Gastroesophageal sphincter (tissue), 4 donors: ENCODE results near the gene TBX6. TPM values are rescaled to one million over a fixed set of nuclear protein-coding genes. Genes with fewer than 3 reads are reported as not detected.

Experiments
- ATAC-seq: fragments of 150-250 bp; one replicate; pipeline ENCODE4 v1.9.1; 2016; ENCODE audit warnings: mild to moderate bottlenecking, moderate library complexity
- H3K27ac ChIP-seq, 4 donors: fragments of 200-600 bp; sonication (generic) in 3 of 4; 1 replicate in 3 of 4; 2 replicates in 1 of 4; pipeline ENCODE4 v1.5.1; 2016 to 2019
- H3K27me3 ChIP-seq: fragments of 200-600 bp; sonication (generic); one replicate; pipeline ENCODE4 v1.5.1; 2019
- H3K36me3 ChIP-seq, 2 donors: fragments of 200-600 bp; sonication (generic); one replicate each; pipeline ENCODE4 v1.5.1; 2019; ENCODE audit warnings: control low read depth in 1 of 2
- H3K4me1 ChIP-seq, 3 donors: fragments of 200-600 bp; sonication (generic); 1 replicate in 2 of 3; 2 replicates in 1 of 3; pipeline ENCODE4 v1.5.1; 2016 to 2019; ENCODE audit warnings: control low read depth in 2 of 3
- H3K4me3 ChIP-seq, 2 donors: fragments of 200-600 bp; sonication (generic); one replicate each; pipeline ENCODE4 v1.5.1; 2019; ENCODE audit warnings: mild to moderate bottlenecking in 1 of 2, moderate library complexity in 1 of 2
- H3K9me3 ChIP-seq, 3 donors: fragments of 200-600 bp; sonication (generic); one replicate each; pipeline ENCODE4 v1.5.1; 2017 to 2019; ENCODE audit warnings: control low read depth in 2 of 3
- CTCF ChIP-seq, 4 experiments: fragments of 200-600 bp in 2 of 4; fragments of 450-650 bp in 2 of 4; sonication (generic) in 1 of 4; IDR thresholded peaks; one replicate each; pipeline ENCODE4 v1.5.1; 2017 to 2019; ENCODE audit warnings: antibody characterized with exemption in 4 of 4, mild to moderate bottlenecking in 2 of 4, moderate library complexity in 2 of 4
- EP300 ChIP-seq: sonication (generic); formaldehyde crosslinking; IDR thresholded peaks from one replicate; pipeline ENCODE4 v1.6.1; 2017; ENCODE audit warnings: antibody characterized with exemption, mild to moderate bottlenecking
- POLR2A ChIP-seq, 2 donors: fragments of 450-650 bp; IDR thresholded peaks; one replicate each; pipeline ENCODE4 v1.6.1; 2017; ENCODE audit warnings: antibody characterized with exemption in 2 of 2, mild to moderate bottlenecking in 2 of 2, moderate library complexity in 1 of 2
- POLR2AphosphoS5 ChIP-seq: sonication (generic); formaldehyde crosslinking; IDR thresholded peaks from one replicate; pipeline ENCODE4 v1.6.1; 2017; ENCODE audit warnings: antibody characterized with exemption
- WGBS, 2 donors: methylation state at CpG; one replicate each; pipeline ENCODE4 v1.1.5; 2018; ENCODE audit warnings: low coverage in 1 of 2; 5-methylcytosine and 5-hydroxymethylcytosine counted together
- total RNA-seq, 4 donors: library from RNA; depleted of rRNA; stranded (reverse); fragments of >200 nt; gene quantifications; one replicate each; pipeline ENCODE4 v1.1.0, GENCODE V29; 2016

Gene TBX6
- total RNA-seq, 4 donors from 2014 or later = 0.40 to 0.84 (median 0.45) TPM

DNA sequence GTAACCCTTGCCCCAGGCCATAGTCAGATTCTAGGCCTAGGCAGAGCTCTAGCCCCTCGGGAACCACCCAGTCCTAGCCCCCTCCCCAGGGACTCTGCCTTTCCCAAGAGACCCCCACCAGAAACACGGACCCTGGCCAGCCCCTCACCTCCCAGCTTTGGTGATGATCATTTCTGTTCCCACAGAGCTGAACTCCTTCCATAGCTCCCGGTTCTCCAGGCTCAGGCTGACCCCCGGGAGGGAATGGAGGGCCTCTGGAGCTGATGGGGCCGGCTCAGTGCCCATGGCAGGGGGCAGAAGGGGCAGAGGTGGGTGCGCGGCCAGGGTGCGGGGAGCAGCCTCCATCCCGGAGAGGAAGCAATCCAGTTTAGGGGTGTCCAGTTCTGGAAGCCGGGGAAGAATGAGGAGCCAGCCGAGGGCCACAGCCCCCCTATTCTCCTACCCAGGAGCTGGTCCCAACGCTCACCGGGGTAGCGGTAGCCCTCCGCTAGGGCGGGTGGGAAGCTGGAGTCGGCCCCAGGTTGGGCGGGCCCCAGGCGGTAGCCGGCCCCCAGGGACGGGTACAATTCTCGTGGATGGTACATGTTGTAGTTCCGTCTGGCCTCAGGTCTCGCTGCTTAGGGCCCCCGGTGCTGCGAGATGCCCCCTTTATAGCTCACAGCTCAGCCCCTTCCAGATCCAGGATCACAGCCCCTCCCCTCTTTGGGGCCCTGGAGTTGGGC lies 953 bp downstream of the TBX6 start:
- H3K4me3 ChIP-seq = peak overlapping the region in 1 of 2 donors; percentile 61
- H3K36me3 ChIP-seq = peaks cover 0 to 26% of the 10 kb centered on the region in 2 donors
- peaks cover 3 to 59% (median 32%) of the 10 kb centered on the region in 3 donors for H3K4me1 ChIP-seq
- no peak for ATAC-seq
- no peaks in the 10 kb centered on the region for H3K9me3 ChIP-seq
- WGBS, 2 donors = 91% methylated on average over 4 of the region's 26 CpGs; no CpG with 5 or more reads in 1 of the 2 donors
- TF ChIP-seq EP300 = no peak
- TF ChIP-seq CTCF (IDR thresholded peaks at IDR 0.05) = no peak
- TF ChIP-seq POLR2AphosphoS5 = no peak
- TF ChIP-seq POLR2A (IDR thresholded peaks at IDR 0.05) = no peak
- H3K27ac ChIP-seq = peak overlapping the region in 3 of 4 donors; percentile 84 to 97 (median 94)
- H3K27me3 ChIP-seq = no peaks in the 10 kb centered on the region

DNA sequence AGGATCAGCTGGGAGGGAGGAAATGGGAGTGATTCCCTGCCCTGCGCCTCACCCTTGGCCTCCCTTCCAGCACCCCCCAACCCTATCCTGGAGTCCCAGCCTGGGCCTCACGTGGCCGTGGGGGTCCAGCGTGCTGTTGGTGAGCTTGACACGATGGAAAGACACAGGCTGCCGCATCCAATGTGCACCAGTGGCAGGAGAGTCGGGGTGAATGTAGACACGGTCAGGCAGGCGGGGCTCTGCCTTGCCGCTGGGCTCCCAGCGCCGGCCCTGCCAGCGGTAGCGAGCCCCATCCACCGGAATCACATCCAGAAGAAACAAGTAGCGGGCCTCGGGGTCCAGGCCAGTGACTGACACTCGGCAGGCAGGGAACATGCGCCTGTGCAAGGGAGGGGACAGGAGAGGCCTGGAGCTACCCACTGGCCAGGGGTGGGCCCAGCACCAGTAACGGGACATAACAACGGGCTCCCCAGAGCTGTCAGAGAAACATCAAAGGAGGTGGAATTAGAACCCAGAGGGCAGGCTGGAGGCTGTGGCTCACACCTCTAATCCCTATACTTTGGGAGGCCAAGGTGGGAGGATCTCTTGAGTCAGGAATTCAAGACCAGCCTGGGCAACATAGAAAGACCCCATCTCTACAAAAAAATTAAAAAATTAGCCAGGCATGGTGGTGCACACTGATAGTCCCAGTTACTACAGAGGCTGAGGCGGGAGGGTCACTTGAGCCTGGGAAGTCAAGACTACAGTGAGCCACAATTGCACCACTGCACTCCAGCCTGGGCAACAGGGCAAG lies 2.7 kb downstream of the TBX6 start:
- no peak overlapping the region for H3K4me3 ChIP-seq
- ATAC-seq = no peak
- H3K27me3 ChIP-seq = no peaks in the 10 kb centered on the region
- no peak overlapping the region for H3K27ac ChIP-seq
- TF ChIP-seq CTCF (IDR thresholded peaks at IDR 0.05) = no peak
- no peak for TF ChIP-seq POLR2A (IDR thresholded peaks at IDR 0.05)
- TF ChIP-seq POLR2AphosphoS5 = no peak
- TF ChIP-seq EP300 = no peak
- H3K4me1 ChIP-seq = peaks cover 0 to 56% (median 26%) of the 10 kb centered on the region in 3 donors
- H3K9me3 ChIP-seq = no peaks in the 10 kb centered on the region
- peaks cover 0 to 32% of the 10 kb centered on the region in 2 donors for H3K36me3 ChIP-seq
- WGBS, 2 donors = 61 to 80% methylated on average over 1 to 3 of the region's 22 CpGs

DNA sequence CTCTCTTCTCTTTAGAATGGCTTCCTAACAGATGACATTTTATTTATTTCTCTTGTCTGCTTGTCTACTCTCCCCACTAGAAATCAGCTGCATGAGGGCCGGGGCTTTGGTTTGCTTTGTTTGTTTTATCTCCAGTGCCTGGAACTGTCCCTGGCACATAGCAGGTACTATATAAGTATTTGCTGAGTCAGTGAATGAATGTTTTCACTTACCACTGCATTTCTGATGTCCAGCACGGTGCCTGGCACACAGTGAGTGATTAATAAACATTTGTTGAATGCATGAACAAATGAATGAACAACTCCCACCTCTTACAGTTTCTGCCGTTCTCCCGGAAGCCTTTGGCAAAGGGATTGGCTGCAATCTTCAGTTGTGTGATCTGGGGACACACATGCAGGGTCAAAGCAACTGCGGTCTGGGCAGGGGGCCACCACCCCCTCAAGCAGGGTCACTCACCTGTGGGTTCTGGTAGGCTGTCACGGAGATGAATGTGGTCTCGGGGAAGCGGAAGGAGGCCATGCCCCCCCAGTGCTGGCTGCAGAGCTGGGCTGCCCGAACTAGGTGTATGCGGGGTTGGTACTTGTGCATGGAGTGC lies 3.4 kb downstream of the TBX6 start:
- Histone ChIP-seq H3K4me1 (peaks cover 0 to 49% (median 26%) of the 10 kb centered on the region in 3 donors), H3K9me3 (no peaks in the 10 kb centered on the region), H3K36me3 (peaks cover 0 to 32% of the 10 kb centered on the region in 2 donors), H3K4me3 (no peak overlapping the region), H3K27me3 (no peaks in the 10 kb centered on the region), H3K27ac (no peak overlapping the region)
- no peak for TF ChIP-seq POLR2AphosphoS5
- ATAC-seq = no peak
- 60 to 62% methylated on average over 1 to 8 of the region's 10 CpGs for WGBS, 2 donors

DNA sequence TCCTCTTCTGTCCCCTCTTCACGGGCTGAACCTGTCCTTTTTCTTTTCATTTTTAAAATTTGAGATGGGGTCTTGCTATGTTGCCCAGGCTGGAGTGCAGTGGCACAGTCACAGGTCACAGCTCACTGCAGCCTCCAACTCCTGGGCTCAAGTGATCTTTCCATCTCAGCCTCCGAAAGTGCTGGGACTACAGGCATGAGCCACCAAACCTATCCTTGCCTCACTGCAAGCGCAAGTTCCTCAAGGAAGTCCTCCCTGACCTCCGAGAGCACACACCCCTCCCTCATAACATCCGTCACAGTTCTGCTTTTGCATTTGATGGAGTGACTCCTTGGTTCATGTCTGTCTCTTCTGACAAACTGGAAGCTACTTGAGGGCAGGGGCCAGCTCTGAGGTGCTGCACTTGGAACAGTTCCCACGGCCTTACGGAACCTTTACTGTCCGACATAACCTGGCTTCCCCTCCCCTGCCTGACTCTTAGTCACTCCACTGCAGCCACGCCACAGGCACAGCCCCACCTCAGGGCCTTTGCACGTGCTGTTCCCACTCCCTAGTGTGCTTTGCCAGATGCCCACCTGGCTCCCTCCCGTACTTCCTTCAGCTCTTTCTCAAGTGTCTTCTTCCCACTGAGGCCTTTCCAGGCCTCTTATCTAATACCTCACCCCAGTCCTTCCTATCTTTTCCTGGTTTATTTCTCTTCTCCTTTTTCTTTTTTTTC lies 4.4 kb downstream of the TBX6 start:
- Histone ChIP-seq H3K9me3 (no peaks in the 10 kb centered on the region), H3K36me3 (peaks cover 0 to 36% of the 10 kb centered on the region in 2 donors), H3K4me3 (no peak overlapping the region), H3K27ac (no peak overlapping the region), H3K27me3 (no peaks in the 10 kb centered on the region), H3K4me1 (peaks cover 0 to 39% (median 16%) of the 10 kb centered on the region in 3 donors)
- WGBS, 2 donors = 93% methylated on average over 8 of the region's 11 CpGs
- no peak for ATAC-seq
- no peak for TF ChIP-seq EP300
- no peak for TF ChIP-seq POLR2AphosphoS5
- TF ChIP-seq POLR2A (IDR thresholded peaks at IDR 0.05) = no peak
- no peak for TF ChIP-seq CTCF (IDR thresholded peaks at IDR 0.05)
